ENCODE results near the gene VPS50. TPM values are rescaled to one million over a fixed set of nuclear protein-coding genes. Genes with fewer than 3 reads are reported as not detected.

The VPS50 gene
- total RNA-seq, 1 experiment from 2014 or later = 15.1 TPM

DNA sequence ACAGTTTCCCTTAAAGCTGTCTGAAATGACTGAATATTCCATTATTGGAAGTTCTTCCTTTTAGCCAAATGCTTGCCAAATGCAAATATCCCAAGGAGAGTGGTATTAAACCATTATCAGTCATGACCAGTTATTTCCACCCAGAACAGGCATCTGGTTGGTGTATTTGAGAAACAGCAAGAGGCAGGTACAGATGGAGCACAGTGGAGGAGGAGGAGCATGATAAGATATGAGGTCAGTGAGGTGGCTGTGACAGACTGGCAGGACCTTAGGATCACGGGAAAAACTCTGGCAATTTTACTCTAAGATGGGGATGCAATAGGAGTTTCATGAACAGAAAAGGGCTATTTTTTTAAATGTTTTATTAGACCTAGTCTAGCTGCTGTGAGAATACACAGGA is 12.3 kb upstream of the VPS50 start:
- intact Hi-C loops (cut with micrococcal nuclease) = no loop called here
- DNase-seq (ENCODE audit: low read depth, low spot score) (no peak), ATAC-seq (no peak)
- H3K4me3 ChIP-seq (replicated peaks in 1 of 2; ENCODE audit: low read depth in 1 of 2, low read length in 2 of 2) = no peak overlapping the region
- no peaks in the 10 kb centered on the region for H3K9me3 ChIP-seq (ENCODE audit: control insufficient read depth in 1 of 2, insufficient read depth in 1 of 2, low read depth in 1 of 2, low read length in 2 of 2)
- H3K27me3 ChIP-seq (ENCODE audit: insufficient read depth, low read length) = peaks cover 14% of the 10 kb centered on the region
- no peak for TF ChIP-seq YY1 (IDR thresholded peaks at IDR 0.05; ENCODE audit: extremely low read depth, insufficient replicate concordance, low read depth, low read length)
- TF ChIP-seq SP1 (IDR thresholded peaks at IDR 0.05; ENCODE audit: low read depth) = no peak
- TF ChIP-seq ELF1 (IDR thresholded peaks at IDR 0.05; ENCODE audit: borderline replicate concordance, low read depth) = no peak
- TF ChIP-seq ATF3 (IDR thresholded peaks at IDR 0.05) = no peak
- TF ChIP-seq, protein P1, sequence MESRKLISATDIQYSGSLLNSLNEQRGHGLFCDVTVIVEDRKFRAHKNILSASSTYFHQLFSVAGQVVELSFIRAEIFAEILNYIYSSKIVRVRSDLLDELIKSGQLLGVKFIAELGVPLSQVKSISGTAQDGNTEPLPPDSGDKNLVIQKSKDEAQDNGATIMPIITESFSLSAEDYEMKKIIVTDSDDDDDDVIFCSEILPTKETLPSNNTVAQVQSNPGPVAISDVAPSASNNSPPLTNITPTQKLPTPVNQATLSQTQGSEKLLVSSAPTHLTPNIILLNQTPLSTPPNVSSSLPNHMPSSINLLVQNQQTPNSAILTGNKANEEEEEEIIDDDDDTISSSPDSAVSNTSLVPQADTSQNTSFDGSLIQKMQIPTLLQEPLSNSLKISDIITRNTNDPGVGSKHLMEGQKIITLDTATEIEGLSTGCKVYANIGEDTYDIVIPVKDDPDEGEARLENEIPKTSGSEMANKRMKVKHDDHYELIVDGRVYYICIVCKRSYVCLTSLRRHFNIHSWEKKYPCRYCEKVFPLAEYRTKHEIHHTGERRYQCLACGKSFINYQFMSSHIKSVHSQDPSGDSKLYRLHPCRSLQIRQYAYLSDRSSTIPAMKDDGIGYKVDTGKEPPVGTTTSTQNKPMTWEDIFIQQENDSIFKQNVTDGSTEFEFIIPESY (IDR thresholded peaks at IDR 0.05; ENCODE audit: extremely low read depth, insufficient replicate concordance, low read length) = no peak
- TF ChIP-seq POLR2A (IDR thresholded peaks at IDR 0.05; ENCODE audit: borderline replicate concordance, extremely low read depth, insufficient read depth, insufficient read length) = no peak
- TF ChIP-seq POLR2AphosphoS5 (IDR thresholded peaks at IDR 0.05; ENCODE audit: low read depth, low read length) = no peak
- TF ChIP-seq TCF7L2 (IDR thresholded peaks at IDR 0.05; ENCODE audit: borderline replicate concordance, extremely low read depth, insufficient read depth, insufficient read length) = no peak
- TF ChIP-seq REST (IDR thresholded peaks at IDR 0.05; ENCODE audit: low read depth) = no peak
- TF ChIP-seq, protein P2, sequence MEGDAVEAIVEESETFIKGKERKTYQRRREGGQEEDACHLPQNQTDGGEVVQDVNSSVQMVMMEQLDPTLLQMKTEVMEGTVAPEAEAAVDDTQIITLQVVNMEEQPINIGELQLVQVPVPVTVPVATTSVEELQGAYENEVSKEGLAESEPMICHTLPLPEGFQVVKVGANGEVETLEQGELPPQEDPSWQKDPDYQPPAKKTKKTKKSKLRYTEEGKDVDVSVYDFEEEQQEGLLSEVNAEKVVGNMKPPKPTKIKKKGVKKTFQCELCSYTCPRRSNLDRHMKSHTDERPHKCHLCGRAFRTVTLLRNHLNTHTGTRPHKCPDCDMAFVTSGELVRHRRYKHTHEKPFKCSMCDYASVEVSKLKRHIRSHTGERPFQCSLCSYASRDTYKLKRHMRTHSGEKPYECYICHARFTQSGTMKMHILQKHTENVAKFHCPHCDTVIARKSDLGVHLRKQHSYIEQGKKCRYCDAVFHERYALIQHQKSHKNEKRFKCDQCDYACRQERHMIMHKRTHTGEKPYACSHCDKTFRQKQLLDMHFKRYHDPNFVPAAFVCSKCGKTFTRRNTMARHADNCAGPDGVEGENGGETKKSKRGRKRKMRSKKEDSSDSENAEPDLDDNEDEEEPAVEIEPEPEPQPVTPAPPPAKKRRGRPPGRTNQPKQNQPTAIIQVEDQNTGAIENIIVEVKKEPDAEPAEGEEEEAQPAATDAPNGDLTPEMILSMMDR (IDR thresholded peaks at IDR 0.05 in 2 of 3, conservative IDR thresholded peaks at IDR 0.05 in 1 of 3; ENCODE audit: borderline replicate concordance in 1 of 3, insufficient read depth in 1 of 3, low read depth in 2 of 3, low read length in 2 of 3) = no peak
- no peak for TF ChIP-seq EZH2 (IDR thresholded peaks at IDR 0.05)
- TF ChIP-seq JUND (IDR thresholded peaks at IDR 0.05) = no peak
- TF ChIP-seq CEBPB (IDR thresholded peaks at IDR 0.05; ENCODE audit: low read depth) = no peak
- no peak for TF ChIP-seq SIN3A (IDR thresholded peaks at IDR 0.05; ENCODE audit: low read depth)
- TF ChIP-seq ZNF274 (IDR thresholded peaks at IDR 0.05; ENCODE audit: low read depth, low read length) = no peak
- TF ChIP-seq, protein P3, sequence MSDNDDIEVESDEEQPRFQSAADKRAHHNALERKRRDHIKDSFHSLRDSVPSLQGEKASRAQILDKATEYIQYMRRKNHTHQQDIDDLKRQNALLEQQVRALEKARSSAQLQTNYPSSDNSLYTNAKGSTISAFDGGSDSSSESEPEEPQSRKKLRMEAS (IDR thresholded peaks at IDR 0.05) = no peak
- TF ChIP-seq RAD21 (IDR thresholded peaks at IDR 0.05; ENCODE audit: low read depth) = no peak
- H3K36me3 ChIP-seq (ENCODE audit: control insufficient read depth in 1 of 2, insufficient read depth in 2 of 2, low read length in 2 of 2) = no peaks in the 10 kb centered on the region
- no peak overlapping the region for H3K4me2 ChIP-seq (ENCODE audit: low read length)
- no peaks in the 10 kb centered on the region for H3K79me2 ChIP-seq (ENCODE audit: insufficient read depth, low read length)
- H3K27ac ChIP-seq (ENCODE audit: low read depth, low read length) = no peak overlapping the region
- H3K9ac ChIP-seq (ENCODE audit: low read length) = no peak overlapping the region
- H3K9me2 ChIP-seq (ENCODE audit: insufficient read depth) = peaks cover 9% of the 10 kb centered on the region; the same call in 1 of the 2 replicates
- ChIA-PET CTCF (no interaction called here), POLR2A (no interaction called here), RAD21 (ENCODE audit: low non-redundant PET in 1 of 2, low total read pairs in 2 of 2, uncharacterized antibody in 2 of 2, unreplicated experiment in 2 of 2) (no interaction called here)
- no peaks in the 10 kb centered on the region for H3K4me1 ChIP-seq (ENCODE audit: control insufficient read depth in 1 of 2, insufficient read depth in 2 of 2, low read length in 2 of 2)
- no peak overlapping the region for H2AFZ ChIP-seq (ENCODE audit: low read depth, low read length, poor library complexity, severe bottlenecking)
- no TSS peak for BruUV-seq (replicated peaks)
- no peaks in the 10 kb centered on the region for H4K20me1 ChIP-seq (ENCODE audit: insufficient read depth)
